ENCODE data around the gene RELA. TPM values are rescaled to one million over a fixed set of nuclear protein-coding genes. Genes with fewer than 3 reads are reported as not detected.

The RELA gene
- total RNA-seq, 1 experiment from 2014 or later = 35.1 TPM

GRCh38 chr11:65662247-65662798 lies 393 bp downstream of the RELA start (continued):
- no peak for TF ChIP-seq ELF4 (CRISPR knock-in tag; IDR thresholded peaks at IDR 0.05; ENCODE audit: low read depth)
- TF ChIP-seq SOX15 (CRISPR knock-in tag; IDR thresholded peaks at IDR 0.05) = no peak
- TF ChIP-seq ATF6 (CRISPR knock-in tag; IDR thresholded peaks at IDR 0.05) = no peak
- no peak for TF ChIP-seq ESRRA (CRISPR knock-in tag; IDR thresholded peaks at IDR 0.05; ENCODE audit: borderline replicate concordance)
- no peak for TF ChIP-seq CREM (CRISPR knock-in tag; IDR thresholded peaks at IDR 0.05)
- 0 out of 2 replicates have a peak, but pooled peaks have one; percentile 12 for TF ChIP-seq NFYB (CRISPR knock-in tag; conservative IDR thresholded peaks at IDR 0.05; ENCODE audit: low read depth)

GRCh38 chr11:65661599-65662246 lies 993 bp downstream of the RELA start:
- H3K4me3 Mint-ChIP-seq = peak overlapping the region; percentile 81
- H3K27ac Mint-ChIP-seq = no peak overlapping the region
- no peak for DNase-seq (ENCODE audit: low spot score)
- H3K9me3 Mint-ChIP-seq = no peaks in the 10 kb centered on the region
- ChIA-PET CTCF (interaction anchor here (0.6 kb wide), 1 partner anchor 115 kb away, joined by 3 read pairs; no protein-coding TSS in a partner anchor), POLR2A (interaction anchor here (1.9 kb wide), 1 partner anchor 198 kb away, joined by 6 read pairs; the partner anchor contains the start of gene MUS81)
- peaks cover 4% of the 10 kb centered on the region for H3K4me1 Mint-ChIP-seq
- no peaks in the 10 kb centered on the region; the same call in 1 of the 2 replicates for H3K27me3 Mint-ChIP-seq (ENCODE audit: low read depth)
- ATAC-seq = no peak
- peaks cover 40% of the 10 kb centered on the region for H3K36me3 Mint-ChIP-seq
- TF ChIP-seq ZNF263 (CRISPR knock-in tag; IDR thresholded peaks at IDR 0.05; ENCODE audit: low read depth) (no peak), SMAD4 (CRISPR knock-in tag; IDR thresholded peaks at IDR 0.05) (no peak), PRDM15 (CRISPR knock-in tag; IDR thresholded peaks at IDR 0.05) (no peak), ZNF423 (CRISPR knock-in tag; IDR thresholded peaks at IDR 0.05) (no peak), ZNF281 (CRISPR knock-in tag; IDR thresholded peaks at IDR 0.05) (no peak), IRF1 (CRISPR knock-in tag; IDR thresholded peaks at IDR 0.05) (no peak), FOXP1 (CRISPR knock-in tag; IDR thresholded peaks at IDR 0.05; ENCODE audit: borderline replicate concordance) (no peak), MYBL2 (CRISPR knock-in tag; IDR thresholded peaks at IDR 0.05) (no peak), ZNF317 (CRISPR knock-in tag; IDR thresholded peaks at IDR 0.05; ENCODE audit: borderline replicate concordance, low read depth) (no peak), E2F5 (CRISPR knock-in tag; IDR thresholded peaks at IDR 0.05) (no peak), ATF3 (CRISPR knock-in tag; conservative IDR thresholded peaks at IDR 0.05) (no peak), AR (CRISPR knock-in tag; IDR thresholded peaks at IDR 0.05) (no peak), ERG (CRISPR knock-in tag; IDR thresholded peaks at IDR 0.05) (no peak), TEAD4 (CRISPR knock-in tag; IDR thresholded peaks at IDR 0.05) (no peak)

Data from WTC11 (cell line).